PC-9 (cell line): ENCODE results near the gene SEMA4A. TPM values are rescaled to one million over a fixed set of nuclear protein-coding genes. Genes with fewer than 3 reads are reported as not detected.
A peak's percentile ranks its signal among the peaks of the same experiment; 100 is the strongest.

ENCODE experiments used
- BruUV-seq: library from RNA; stranded (reverse); fragments of 400-500 nt; replicated peaks from 2 replicates; lab custom pipeline; 2021; lab: Mats Ljungman, UMichigan
- CTCF ChIA-PET: fragments of 300-600 bp; sonication (Branson Sonifier 250); formaldehyde crosslinking; loops from one replicate; lab custom pipeline; 2022; ENCODE audit warnings: antibody characterized with exemption; lab: Charles Lee
- POLR2A ChIA-PET: fragments of 300-600 bp; sonication (Branson Sonifier 250); formaldehyde crosslinking; loops from one replicate; lab custom pipeline; 2022; ENCODE audit warnings: antibody characterized with exemption; ENCODE audit not compliant: unreplicated experiment; lab: Charles Lee
- DNase-seq, 2 experiments: peaks; one replicate each; pipeline versions ENCODE4 v3.0.0 to v3.0.0-alpha.2; 2015 to 2022; ENCODE audit warnings: mixed read lengths in 1 of 2
- H2AFZ ChIP-seq: fragments of 200-600 bp; sonication (generic); 2 replicates; pipeline ENCODE4 v1.8.1; 2017; ENCODE audit warnings: antibody characterized with exemption
- H3F3A ChIP-seq: fragments of 200-600 bp; sonication (generic); 2 replicates; pipeline ENCODE4 v1.8.1; 2017; ENCODE audit warnings: antibody characterized with exemption, mild to moderate bottlenecking, low read depth; ENCODE audit not compliant: insufficient read depth
- H3K27ac ChIP-seq: fragments of 200-600 bp; sonication (generic); 2 replicates; pipeline ENCODE4 v1.6.1; 2016; ENCODE audit warnings: mixed run types
- H3K27me3 ChIP-seq: fragments of 200-600 bp; sonication (generic); 2 replicates; pipeline ENCODE4 v1.6.1; 2016; ENCODE audit warnings: low read depth, mixed run types; ENCODE audit not compliant: insufficient read depth
- H3K36me3 ChIP-seq: fragments of 200-600 bp; sonication (generic); 2 replicates; pipeline ENCODE4 v1.6.1; 2016; ENCODE audit warnings: low read depth, mixed run types
- H3K4me1 ChIP-seq: fragments of 200-600 bp; sonication (generic); replicated peaks from 2 replicates; pipeline ENCODE4 v1.6.1; 2016; ENCODE audit warnings: mixed run types; ENCODE audit not compliant: insufficient read depth
- H3K4me2 ChIP-seq: fragments of 200-600 bp; sonication (generic); 2 replicates; pipeline ENCODE4 v1.6.1; 2017; ENCODE audit warnings: mixed run types
- H3K4me3 ChIP-seq: fragments of 200-600 bp; sonication (generic); 2 replicates; pipeline ENCODE4 v1.6.1; 2016; ENCODE audit warnings: mixed run types
- H3K79me2 ChIP-seq: fragments of 200-600 bp; sonication (generic); 2 replicates; pipeline ENCODE4 v1.6.1; 2017; ENCODE audit warnings: low read depth, mixed run types
- H3K9me2 ChIP-seq: fragments of 200-600 bp; sonication (generic); 2 replicates; pipeline ENCODE4 v1.8.1; 2017; ENCODE audit warnings: mild to moderate bottlenecking; ENCODE audit not compliant: insufficient read depth
- H3K9me3 ChIP-seq: fragments of 200-600 bp; sonication (generic); 2 replicates; pipeline ENCODE4 v1.8.1; 2016; ENCODE audit warnings: low read depth; ENCODE audit not compliant: insufficient read depth
- H4K20me1 ChIP-seq: fragments of 200-600 bp; sonication (generic); 2 replicates; pipeline ENCODE4 v1.8.1; 2017; ENCODE audit not compliant: insufficient read depth
- EZH2 ChIP-seq: fragments of 200-600 bp; sonication (generic); IDR thresholded peaks from 2 replicates; pipeline ENCODE4 v1.8.0; 2017; ENCODE audit warnings: antibody characterized with exemption, low read depth
- intact Hi-C: fragments of 100-400 bp; cut with micrococcal nuclease; formaldehyde crosslinking; loops from one replicate; pipeline ENCODE4 v1.10.0; 2022; ENCODE audit not compliant: unreplicated experiment
- total RNA-seq: library from RNA; stranded (reverse); gene quantifications from 2 replicates; pipeline ENCODE4 v1.2.3, GENCODE V29; 2021
- TF ChIP-seq, protein P1 (sequence below): fragments of 200-600 bp; sonication (generic); conservative IDR thresholded peaks from 2 replicates; pipeline ENCODE4 v1.6.1; 2017; ENCODE audit warnings: mixed run types, antibody characterized with exemption, mild to moderate bottlenecking, moderate library complexity

SEMA4A gene
- total RNA-seq, 1 experiment from 2014 or later, result 16.2 TPM

DNA sequence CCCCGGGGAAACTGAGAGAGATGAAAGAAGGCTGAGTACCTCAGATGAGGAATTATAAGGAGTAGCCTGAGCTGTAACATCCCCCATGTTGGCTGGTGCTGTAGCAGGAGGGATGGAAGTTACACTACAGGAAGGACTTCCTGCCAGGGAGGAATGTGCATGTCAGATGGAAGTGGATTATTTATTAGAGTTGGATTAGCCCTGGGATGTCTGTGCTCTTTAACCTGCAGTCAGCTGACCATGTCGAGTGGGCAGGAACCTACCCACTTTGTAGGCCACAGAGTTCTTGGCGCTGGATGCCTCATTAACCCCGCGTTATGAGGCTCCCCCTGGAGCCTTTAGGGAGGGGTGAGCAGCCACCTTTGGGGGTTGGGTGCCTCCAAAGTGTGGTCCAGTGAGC lies 757 bp upstream of the SEMA4A start:
- TF ChIP-seq, protein P1, sequence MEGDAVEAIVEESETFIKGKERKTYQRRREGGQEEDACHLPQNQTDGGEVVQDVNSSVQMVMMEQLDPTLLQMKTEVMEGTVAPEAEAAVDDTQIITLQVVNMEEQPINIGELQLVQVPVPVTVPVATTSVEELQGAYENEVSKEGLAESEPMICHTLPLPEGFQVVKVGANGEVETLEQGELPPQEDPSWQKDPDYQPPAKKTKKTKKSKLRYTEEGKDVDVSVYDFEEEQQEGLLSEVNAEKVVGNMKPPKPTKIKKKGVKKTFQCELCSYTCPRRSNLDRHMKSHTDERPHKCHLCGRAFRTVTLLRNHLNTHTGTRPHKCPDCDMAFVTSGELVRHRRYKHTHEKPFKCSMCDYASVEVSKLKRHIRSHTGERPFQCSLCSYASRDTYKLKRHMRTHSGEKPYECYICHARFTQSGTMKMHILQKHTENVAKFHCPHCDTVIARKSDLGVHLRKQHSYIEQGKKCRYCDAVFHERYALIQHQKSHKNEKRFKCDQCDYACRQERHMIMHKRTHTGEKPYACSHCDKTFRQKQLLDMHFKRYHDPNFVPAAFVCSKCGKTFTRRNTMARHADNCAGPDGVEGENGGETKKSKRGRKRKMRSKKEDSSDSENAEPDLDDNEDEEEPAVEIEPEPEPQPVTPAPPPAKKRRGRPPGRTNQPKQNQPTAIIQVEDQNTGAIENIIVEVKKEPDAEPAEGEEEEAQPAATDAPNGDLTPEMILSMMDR, result no peak
- TF ChIP-seq EZH2, result no peak
- CTCF ChIA-PET, result interaction anchor here (0.6 kb wide), 1 partner anchor 54 kb away, joined by 4 read pairs; no protein-coding TSS in a partner anchor
- Histone ChIP-seq H3K79me2 (no peaks in the 10 kb centered on the region), H3K27me3 (peaks cover 15% of the 10 kb centered on the region; the same call in 1 of the 2 replicates), H3K4me3 (no peak overlapping the region), H3F3A (no peaks in the 10 kb centered on the region; the same call in 1 of the 2 replicates), H4K20me1 (no peaks in the 10 kb centered on the region), H3K27ac (no peak overlapping the region), H3K9me2 (no peaks in the 10 kb centered on the region), H2AFZ (no peak overlapping the region), H3K4me1 (peaks cover 15% of the 10 kb centered on the region), H3K4me2 (peak overlapping the region; percentile 76), H3K9me3 (no peaks in the 10 kb centered on the region), H3K36me3 (no peaks in the 10 kb centered on the region)
- BruUV-seq, result no TSS peak
- DNase-seq, result no peak
- POLR2A ChIA-PET, result interaction anchor here (0.5 kb wide), 1 partner anchor 60 kb away, joined by 4 read pairs; the partner anchor contains the start of gene PMF1
- intact Hi-C loops, result no loop called here

DNA sequence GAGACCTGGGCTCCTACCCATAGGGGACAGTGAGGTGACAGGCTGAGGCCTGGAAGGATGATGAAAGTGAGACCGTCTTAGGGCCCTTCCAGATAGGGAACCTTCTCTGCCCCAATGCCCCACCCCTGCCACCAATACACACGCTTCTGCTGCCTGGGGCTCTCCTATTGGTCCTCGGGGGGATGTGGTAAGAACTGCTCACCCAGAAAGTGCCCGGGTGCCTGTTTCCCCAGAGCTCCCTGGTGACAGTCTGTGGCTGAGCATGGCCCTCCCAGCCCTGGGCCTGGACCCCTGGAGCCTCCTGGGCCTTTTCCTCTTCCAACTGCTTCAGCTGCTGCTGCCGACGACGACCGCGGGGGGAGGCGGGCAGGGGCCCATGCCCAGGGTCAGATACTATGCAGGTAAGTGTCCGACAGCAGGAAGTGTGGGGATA lies 948 bp downstream of the SEMA4A start:
- Histone ChIP-seq H4K20me1 (no peaks in the 10 kb centered on the region), H3K27ac (no peak overlapping the region), H3K4me3 (no peak overlapping the region), H2AFZ (no peak overlapping the region), H3K4me2 (peak overlapping the region; percentile 76), H3K27me3 (0 out of 2 replicates have a peak, but pooled peaks cover under 1% of the 10 kb centered on the region), H3K9me2 (no peaks in the 10 kb centered on the region), H3K36me3 (no peaks in the 10 kb centered on the region), H3K9me3 (no peaks in the 10 kb centered on the region), H3K4me1 (peaks cover 15% of the 10 kb centered on the region), H3K79me2 (no peaks in the 10 kb centered on the region), H3F3A (no peaks in the 10 kb centered on the region; the same call in 1 of the 2 replicates)
- BruUV-seq, result no TSS peak
- TF ChIP-seq, protein P1, result no peak
- no peak for TF ChIP-seq EZH2
- no peak for DNase-seq
- intact Hi-C loops, result no loop called here
- ChIA-PET POLR2A (no interaction called here), CTCF (interaction anchor here (1.0 to 1.1 kb wide), 2 partner anchors 71 to 163 kb away, joined by 4 read pairs; no protein-coding TSS in a partner anchor)

DNA sequence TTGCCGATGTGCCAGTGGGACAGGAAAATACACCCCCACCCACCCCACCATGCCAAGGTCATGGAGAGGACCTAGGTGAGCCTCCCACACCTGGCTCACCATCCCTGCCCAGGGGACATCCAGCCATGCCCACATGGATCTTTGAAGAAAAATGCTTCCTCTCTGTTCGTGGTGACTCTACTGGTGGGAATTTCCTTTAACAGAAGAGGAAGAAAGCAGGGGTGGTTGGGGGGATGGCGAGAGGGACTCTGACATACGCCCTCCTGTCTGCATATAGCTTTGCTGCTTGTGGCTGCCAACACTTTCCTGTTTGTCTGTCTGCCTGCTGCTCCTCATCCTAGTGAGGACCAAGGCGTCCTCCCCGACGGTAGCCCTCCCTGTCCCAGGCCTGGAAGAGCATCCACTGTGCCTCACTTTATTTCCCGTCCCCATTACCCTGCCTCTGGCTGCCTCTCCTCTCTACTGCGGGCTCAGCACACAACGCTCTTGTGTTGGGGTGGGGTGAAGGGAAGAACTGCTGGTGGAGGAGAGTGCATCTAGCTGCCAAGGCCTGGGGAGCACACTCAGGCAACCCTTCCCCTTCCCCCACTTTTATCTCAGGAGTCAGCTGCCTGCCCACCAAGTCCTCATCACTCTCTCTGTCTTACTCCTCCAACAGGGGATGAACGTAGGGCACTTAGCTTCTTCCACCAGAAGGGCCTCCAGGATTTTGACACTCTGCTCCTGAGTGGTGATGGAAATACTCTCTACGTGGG lies 2.5 kb downstream of the SEMA4A start:
- Histone ChIP-seq H3F3A (no peaks in the 10 kb centered on the region; the same call in 1 of the 2 replicates), H4K20me1 (no peaks in the 10 kb centered on the region), H3K4me1 (peaks cover 15% of the 10 kb centered on the region), H3K27ac (no peak overlapping the region), H3K4me3 (no peak overlapping the region), H3K36me3 (no peaks in the 10 kb centered on the region), H3K79me2 (no peaks in the 10 kb centered on the region), H3K4me2 (no peak overlapping the region), H3K27me3 (no peaks in the 10 kb centered on the region), H3K9me3 (no peaks in the 10 kb centered on the region), H2AFZ (no peak overlapping the region), H3K9me2 (no peaks in the 10 kb centered on the region)
- POLR2A ChIA-PET, result no interaction called here
- intact Hi-C loops, result no loop called here
- no TSS peak for BruUV-seq
- CTCF ChIA-PET, result no interaction called here
- no peak for DNase-seq
- no peak for TF ChIP-seq EZH2
- TF ChIP-seq, protein P1, result no peak
